Right forelimb (tissue), 1 donor: ENCODE measurements around the gene NGLY1.

ENCODE experiments used
- DNase-seq: peaks from one replicate; pipeline ENCODE4 v3.0.0-alpha.2; 2018

Gene NGLY1

GRCh38 chr3:25707268-25707926 is 75.8 kb downstream of the NGLY1 start:
- DNase-seq = no peak

GRCh38 chr3:25706213-25706612 is 77.0 kb downstream of the NGLY1 start:
- DNase-seq = no peak

- DNase-seq = no peak
These were observed 85.7 kb downstream of the NGLY1 start for GRCh38 chr3:25697553-25697952.

GRCh38 chr3:25695731-25696420 is 87.4 kb downstream of the NGLY1 start:
- DNase-seq = no peak

- DNase-seq = no peak
These were observed 90.0 kb downstream of the NGLY1 start for GRCh38 chr3:25693238-25693637.

- no peak for DNase-seq
These were observed 90.9 kb downstream of the NGLY1 start for GRCh38 chr3:25692341-25692740.

GRCh38 chr3:25690768-25691533 is 92.3 kb downstream of the NGLY1 start:
- DNase-seq = no peak

GRCh38 chr3:25689226-25689625 is 94.0 kb downstream of the NGLY1 start:
- DNase-seq = no peak

GRCh38 chr3:25687742-25688141 is 95.5 kb downstream of the NGLY1 start:
- no peak for DNase-seq

GRCh38 chr3:25686766-25687165 is 96.5 kb downstream of the NGLY1 start:
- no peak for DNase-seq

- no peak for DNase-seq
These were observed 99.4 kb downstream of the NGLY1 start for GRCh38 chr3:25683882-25684281.

GRCh38 chr3:25683410-25683809 is 99.8 kb downstream of the NGLY1 start:
- DNase-seq = no peak

GRCh38 chr3:25679642-25680302 is 103.5 kb downstream of the NGLY1 start:
- no peak for DNase-seq

- DNase-seq = no peak
These were observed 104.1 kb downstream of the NGLY1 start for GRCh38 chr3:25679166-25679565.

- DNase-seq = no peak
These were observed 104.7 kb downstream of the NGLY1 start for GRCh38 chr3:25678581-25678980.

- DNase-seq = no peak
These were observed 106.1 kb downstream of the NGLY1 start for GRCh38 chr3:25677121-25677520.

GRCh38 chr3:25674670-25675069 is 108.6 kb downstream of the NGLY1 start:
- DNase-seq = no peak

GRCh38 chr3:25673738-25674298 is 109.4 kb downstream of the NGLY1 start:
- no peak for DNase-seq
